ENCODE data around the gene XYLT2. TPM values are rescaled to one million over a fixed set of nuclear protein-coding genes. Genes with fewer than 3 reads are reported as not detected.

Gene XYLT2
- total and polyA plus RNA-seq, 2 of the 13 experiments (the other 11 are each of a cell fraction or from before 2014, with no cell fraction given), result 17.0 to 22.1 TPM

GRCh38 chr17:50380369-50381259, 34.7 kb downstream of the XYLT2 start (continued):
- peak; percentile 27; the same call in 1 of the 2 replicates for TF ChIP-seq CTCF (CRISPR knock-in tag; IDR thresholded peaks at IDR 0.05)
- no peak for TF ChIP-seq ZKSCAN1 (IDR thresholded peaks at IDR 0.05; ENCODE audit: low read length)
- no peak for TF ChIP-seq MNT (IDR thresholded peaks at IDR 0.05)
- TF ChIP-seq GTF3A (CRISPR knock-in tag; conservative IDR thresholded peaks at IDR 0.05), result no peak
- no peak for TF ChIP-seq RELA (CRISPR knock-in tag; IDR thresholded peaks at IDR 0.05)
- peak; percentile 16 for TF ChIP-seq SALL2 (CRISPR knock-in tag; IDR thresholded peaks at IDR 0.05)
- no peak for TF ChIP-seq PAF1 (CRISPR knock-in tag; IDR thresholded peaks at IDR 0.05)
- no peak for TF ChIP-seq SMARCE1 (IDR thresholded peaks at IDR 0.05; ENCODE audit: borderline replicate concordance)
- TF ChIP-seq GFI1 (CRISPR knock-in tag; IDR thresholded peaks at IDR 0.05; ENCODE audit: borderline replicate concordance), result no peak
- TF ChIP-seq GPN1 (CRISPR knock-in tag; IDR thresholded peaks at IDR 0.05; ENCODE audit: borderline replicate concordance), result no peak
- TF ChIP-seq ZFY (CRISPR knock-in tag; IDR thresholded peaks at IDR 0.05), result peak; percentile 22; the same call in 1 of the 2 replicates
- TF ChIP-seq SIX1 (CRISPR knock-in tag; IDR thresholded peaks at IDR 0.05; ENCODE audit: borderline replicate concordance), result no peak
- TF ChIP-seq HNRNPUL1 (IDR thresholded peaks at IDR 0.05; ENCODE audit: low read depth, low read length), result no peak
- TF ChIP-seq ZC3H4 (CRISPR knock-in tag; IDR thresholded peaks at IDR 0.05; ENCODE audit: borderline replicate concordance), result 0 out of 2 replicates have a peak, but pooled peaks have one; percentile 48
- peak; percentile 15; the same call in 1 of the 2 replicates for TF ChIP-seq ZNF687 (CRISPR knock-in tag; IDR thresholded peaks at IDR 0.05)
- no peak for TF ChIP-seq MXI1 (IDR thresholded peaks at IDR 0.05; ENCODE audit: borderline replicate concordance, low read depth, low read length)
- no peak for TF ChIP-seq ZNF589 (CRISPR knock-in tag; conservative IDR thresholded peaks at IDR 0.05)
- no peak for TF ChIP-seq MAFG (CRISPR knock-in tag; IDR thresholded peaks at IDR 0.05)
- no peak for TF ChIP-seq SATB2 (CRISPR knock-in tag; IDR thresholded peaks at IDR 0.05)
- TF ChIP-seq ZNF580 (CRISPR knock-in tag; IDR thresholded peaks at IDR 0.05; ENCODE audit: borderline replicate concordance, low read depth), result no peak
- TF ChIP-seq CHD2 (IDR thresholded peaks at IDR 0.05; ENCODE audit: low read depth, low read length), result 0 out of 2 replicates have a peak, but pooled peaks have one; percentile 33
- TF ChIP-seq TFAP4 (IDR thresholded peaks at IDR 0.05; ENCODE audit: borderline replicate concordance, low read depth), result no peak

Measured in HepG2 (cell line).